Liver (tissue), 9 donors: ENCODE data around the gene PAMR1. TPM values are rescaled to one million over a fixed set of nuclear protein-coding genes. Genes with fewer than 3 reads are reported as not detected.

Source experiments
- DNase-seq: peaks from one replicate; pipeline ENCODE4 v3.0.0-alpha.2; 2017; ENCODE audit warnings: low spot score
- H3K27ac ChIP-seq, 2 donors: one replicate each; pipeline ENCODE4 v1.7.0; 2013; ENCODE audit warnings: inconsistent platforms in 2 of 2, low read length in 2 of 2, control low read depth in 1 of 2, low read depth in 1 of 2, mild to moderate bottlenecking in 1 of 2
- H3K27me3 ChIP-seq, 4 donors: one replicate each; pipeline versions ENCODE4 v1.6.1 to v1.7.0; 2013; ENCODE audit warnings: low read length in 3 of 4, inconsistent platforms in 1 of 4, mild to moderate bottlenecking in 1 of 4, moderate library complexity in 1 of 4; ENCODE audit not compliant: control insufficient read depth in 4 of 4, insufficient read depth in 4 of 4
- H3K36me3 ChIP-seq, 4 donors: one replicate each; pipeline versions ENCODE4 v1.6.1 to v1.7.0; 2013; ENCODE audit warnings: low read length in 3 of 4, mild to moderate bottlenecking in 3 of 4, low read depth in 1 of 4, moderate library complexity in 1 of 4; ENCODE audit not compliant: control insufficient read depth in 4 of 4, insufficient read depth in 3 of 4
- H3K4me1 ChIP-seq, 4 donors: one replicate each; pipeline versions ENCODE4 v1.6.1 to v1.7.0; 2013; ENCODE audit warnings: low read length in 3 of 4, mild to moderate bottlenecking in 3 of 4, moderate library complexity in 1 of 4; ENCODE audit not compliant: control insufficient read depth in 4 of 4, insufficient read depth in 4 of 4
- H3K4me3 ChIP-seq, 3 donors: one replicate each; pipeline versions ENCODE4 v1.6.1 to v1.7.0; 2013; ENCODE audit warnings: low read length in 3 of 3, control low read depth in 1 of 3, low read depth in 1 of 3, mild to moderate bottlenecking in 1 of 3
- H3K9ac ChIP-seq, 2 donors: one replicate each; pipeline ENCODE4 v1.7.0; 2013; ENCODE audit warnings: low read length in 2 of 2, mild to moderate bottlenecking in 2 of 2, moderate library complexity in 2 of 2, control low read depth in 1 of 2, low read depth in 1 of 2
- H3K9me3 ChIP-seq, 4 donors: one replicate each; pipeline versions ENCODE4 v1.6.1 to v1.7.0; 2013; ENCODE audit warnings: low read length in 3 of 4; ENCODE audit not compliant: control insufficient read depth in 4 of 4
- ATF3 ChIP-seq: IDR thresholded peaks from 2 replicates; pipeline ENCODE4 v1.6.1; 2016; ENCODE audit warnings: antibody characterized with exemption
- EGR1 ChIP-seq, 2 donors: IDR thresholded peaks; 2 replicates each; pipeline ENCODE4 v1.6.1; 2016 to 2018; ENCODE audit warnings: antibody characterized with exemption in 2 of 2, low read depth in 2 of 2
- FOXA1 ChIP-seq: IDR thresholded peaks from 2 replicates; pipeline ENCODE4 v1.6.1; 2016; ENCODE audit warnings: antibody characterized with exemption
- FOXA2 ChIP-seq: IDR thresholded peaks from 2 replicates; pipeline ENCODE4 v1.6.1; 2016; ENCODE audit warnings: antibody characterized with exemption
- HNF4A ChIP-seq, 2 donors: conservative IDR thresholded peaks; 2 replicates each; pipeline ENCODE4 v1.6.1; 2016; ENCODE audit warnings: antibody characterized with exemption in 2 of 2, mild to moderate bottlenecking in 2 of 2
- HNF4G ChIP-seq: IDR thresholded peaks from 2 replicates; pipeline ENCODE4 v1.6.1; 2016; ENCODE audit warnings: antibody characterized with exemption
- JUND ChIP-seq, 2 donors: IDR thresholded peaks; 2 replicates each; pipeline ENCODE4 v1.6.1; 2016; ENCODE audit warnings: antibody characterized with exemption in 2 of 2
- NR2F2 ChIP-seq: IDR thresholded peaks from 2 replicates; pipeline ENCODE4 v1.6.1; 2016; ENCODE audit warnings: antibody characterized with exemption
- RAD21 ChIP-seq, 2 donors: IDR thresholded peaks; 2 replicates each; pipeline ENCODE4 v1.6.1; 2016; ENCODE audit warnings: antibody characterized with exemption in 2 of 2, mild to moderate bottlenecking in 2 of 2
- SP1 ChIP-seq: IDR thresholded peaks from 2 replicates; pipeline ENCODE4 v1.6.1; 2018; ENCODE audit warnings: antibody characterized with exemption, mild to moderate bottlenecking
- YY1 ChIP-seq: IDR thresholded peaks from 2 replicates; pipeline ENCODE4 v1.6.1; 2016; ENCODE audit warnings: antibody characterized with exemption, mild to moderate bottlenecking
- ZBTB33 ChIP-seq: IDR thresholded peaks from 2 replicates; pipeline ENCODE4 v1.6.1; 2016; ENCODE audit warnings: antibody characterized with exemption
- WGBS: extraction: QIAGEN DNeasy Blood & Tissue Kit; methylation state at CpG from one replicate; pipeline ENCODE4 v1.1.7; 2013; 5-methylcytosine and 5-hydroxymethylcytosine counted together
- polyA plus RNA-seq, 2 donors: library from polyadenylated mRNA; stranded (reverse) in 1 of 2; unstranded in 1 of 2; fragments of 200-250 nt in 1 of 2; fragments of >200 nt in 1 of 2; fragmentation: Nextera tagmentation in 1 of 2; extraction: Ambion mirVana in 1 of 2; gene quantifications; one replicate each; pipeline versions ENCODE4 v1.2.1 to v1.2.3, GENCODE V29; 2013 to 2015
- total RNA-seq, 2 donors: library from RNA; depleted of rRNA; stranded (reverse); fragments of >200 nt; gene quantifications; one replicate each; pipeline ENCODE4 v1.2.3, GENCODE V29; 2014
- TF ChIP-seq, protein P1 (sequence below): fragments of 150-350 bp; IDR thresholded peaks from 2 replicates; pipeline ENCODE4 v1.5.1; 2017; ENCODE audit warnings: improper control_type of control experiment, low read depth, low read length; ENCODE audit not compliant: missing input control
- TF ChIP-seq, protein P2 (sequence below): IDR thresholded peaks from 2 replicates; pipeline ENCODE4 v1.6.1; 2016; ENCODE audit warnings: antibody characterized with exemption, mild to moderate bottlenecking
- TF ChIP-seq, protein P3 (sequence below): IDR thresholded peaks from 2 replicates; pipeline ENCODE4 v1.6.1; 2016; ENCODE audit warnings: antibody characterized with exemption
- donor health status: healthy.
- donor health status: healthy.
- donor health status: healthy.
- donor health status: healthy.
- donor health status: healthy.

The PAMR1 gene
- total and polyA plus RNA-seq, 4 donors: 2.0 to 5.0 (median 2.8) TPM

- no peak overlapping the region for H3K9ac ChIP-seq
- H3K4me3 ChIP-seq: no peak overlapping the region
- no peak overlapping the region for H3K27ac ChIP-seq
- peaks cover 0 to 5% (median 2%) of the 10 kb centered on the region in 4 donors for H3K9me3 ChIP-seq
- H3K27me3 ChIP-seq: peaks cover 0 to 4% (median 0%) of the 10 kb centered on the region in 4 donors
- H3K36me3 ChIP-seq: no peaks in the 10 kb centered on the region
- peaks cover 0 to 3% (median 1%) of the 10 kb centered on the region in 4 donors for H3K4me1 ChIP-seq
- 26% methylated on average over 6 of the region's 6 CpGs for WGBS
- peak; percentile 50 to 66 for TF ChIP-seq RAD21 (IDR thresholded peaks at IDR 0.05)
- no peak for TF ChIP-seq SP1
- DNase-seq: no peak
These were observed 37.8 kb downstream of the PAMR1 start for GRCh38 chr11:35487532-35488078.

DNA sequence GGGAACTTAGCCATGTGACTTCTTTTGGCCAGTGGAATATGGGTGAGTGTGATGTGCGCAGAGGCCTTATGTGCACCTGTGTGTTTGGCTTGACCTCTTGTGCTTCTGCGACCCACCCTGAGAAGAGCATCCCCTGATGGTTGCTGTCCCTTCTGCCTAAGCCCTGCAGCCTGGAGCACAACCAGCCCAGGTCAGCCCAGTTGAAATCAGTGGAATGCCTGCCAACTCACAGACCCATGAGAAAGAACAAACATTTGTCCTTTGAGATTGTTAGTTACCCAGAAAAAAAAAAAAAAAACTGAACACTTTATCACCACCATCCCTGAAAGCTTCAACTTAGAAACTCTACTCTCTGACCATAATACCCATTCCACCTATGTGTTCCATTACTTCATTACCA lies 38.5 kb downstream of the PAMR1 start:
- WGBS: 84% methylated on average over 2 of the region's 2 CpGs
- H3K4me3 ChIP-seq: no peak overlapping the region
- H3K4me1 ChIP-seq: peaks cover 0 to 3% (median 1%) of the 10 kb centered on the region in 4 donors
- H3K36me3 ChIP-seq: no peaks in the 10 kb centered on the region
- H3K27me3 ChIP-seq: peaks cover 0 to 4% (median 0%) of the 10 kb centered on the region in 4 donors
- DNase-seq: no peak
- TF ChIP-seq EGR1 (IDR thresholded peaks at IDR 0.05; ENCODE audit: low read depth in 2 of 2) (no peak), ATF3 (no peak), JUND (IDR thresholded peaks at IDR 0.05) (no peak), ZBTB33 (no peak), FOXA2 (no peak), HNF4A (conservative IDR thresholded peaks at IDR 0.05) (no peak), HNF4G (no peak), RAD21 (IDR thresholded peaks at IDR 0.05) (no peak), SP1 (no peak), NR2F2 (no peak), FOXA1 (no peak), YY1 (no peak)
- TF ChIP-seq, protein P1, sequence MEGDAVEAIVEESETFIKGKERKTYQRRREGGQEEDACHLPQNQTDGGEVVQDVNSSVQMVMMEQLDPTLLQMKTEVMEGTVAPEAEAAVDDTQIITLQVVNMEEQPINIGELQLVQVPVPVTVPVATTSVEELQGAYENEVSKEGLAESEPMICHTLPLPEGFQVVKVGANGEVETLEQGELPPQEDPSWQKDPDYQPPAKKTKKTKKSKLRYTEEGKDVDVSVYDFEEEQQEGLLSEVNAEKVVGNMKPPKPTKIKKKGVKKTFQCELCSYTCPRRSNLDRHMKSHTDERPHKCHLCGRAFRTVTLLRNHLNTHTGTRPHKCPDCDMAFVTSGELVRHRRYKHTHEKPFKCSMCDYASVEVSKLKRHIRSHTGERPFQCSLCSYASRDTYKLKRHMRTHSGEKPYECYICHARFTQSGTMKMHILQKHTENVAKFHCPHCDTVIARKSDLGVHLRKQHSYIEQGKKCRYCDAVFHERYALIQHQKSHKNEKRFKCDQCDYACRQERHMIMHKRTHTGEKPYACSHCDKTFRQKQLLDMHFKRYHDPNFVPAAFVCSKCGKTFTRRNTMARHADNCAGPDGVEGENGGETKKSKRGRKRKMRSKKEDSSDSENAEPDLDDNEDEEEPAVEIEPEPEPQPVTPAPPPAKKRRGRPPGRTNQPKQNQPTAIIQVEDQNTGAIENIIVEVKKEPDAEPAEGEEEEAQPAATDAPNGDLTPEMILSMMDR: no peak
- TF ChIP-seq, protein P2, sequence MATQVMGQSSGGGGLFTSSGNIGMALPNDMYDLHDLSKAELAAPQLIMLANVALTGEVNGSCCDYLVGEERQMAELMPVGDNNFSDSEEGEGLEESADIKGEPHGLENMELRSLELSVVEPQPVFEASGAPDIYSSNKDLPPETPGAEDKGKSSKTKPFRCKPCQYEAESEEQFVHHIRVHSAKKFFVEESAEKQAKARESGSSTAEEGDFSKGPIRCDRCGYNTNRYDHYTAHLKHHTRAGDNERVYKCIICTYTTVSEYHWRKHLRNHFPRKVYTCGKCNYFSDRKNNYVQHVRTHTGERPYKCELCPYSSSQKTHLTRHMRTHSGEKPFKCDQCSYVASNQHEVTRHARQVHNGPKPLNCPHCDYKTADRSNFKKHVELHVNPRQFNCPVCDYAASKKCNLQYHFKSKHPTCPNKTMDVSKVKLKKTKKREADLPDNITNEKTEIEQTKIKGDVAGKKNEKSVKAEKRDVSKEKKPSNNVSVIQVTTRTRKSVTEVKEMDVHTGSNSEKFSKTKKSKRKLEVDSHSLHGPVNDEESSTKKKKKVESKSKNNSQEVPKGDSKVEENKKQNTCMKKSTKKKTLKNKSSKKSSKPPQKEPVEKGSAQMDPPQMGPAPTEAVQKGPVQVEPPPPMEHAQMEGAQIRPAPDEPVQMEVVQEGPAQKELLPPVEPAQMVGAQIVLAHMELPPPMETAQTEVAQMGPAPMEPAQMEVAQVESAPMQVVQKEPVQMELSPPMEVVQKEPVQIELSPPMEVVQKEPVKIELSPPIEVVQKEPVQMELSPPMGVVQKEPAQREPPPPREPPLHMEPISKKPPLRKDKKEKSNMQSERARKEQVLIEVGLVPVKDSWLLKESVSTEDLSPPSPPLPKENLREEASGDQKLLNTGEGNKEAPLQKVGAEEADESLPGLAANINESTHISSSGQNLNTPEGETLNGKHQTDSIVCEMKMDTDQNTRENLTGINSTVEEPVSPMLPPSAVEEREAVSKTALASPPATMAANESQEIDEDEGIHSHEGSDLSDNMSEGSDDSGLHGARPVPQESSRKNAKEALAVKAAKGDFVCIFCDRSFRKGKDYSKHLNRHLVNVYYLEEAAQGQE: no peak
- TF ChIP-seq, protein P3, sequence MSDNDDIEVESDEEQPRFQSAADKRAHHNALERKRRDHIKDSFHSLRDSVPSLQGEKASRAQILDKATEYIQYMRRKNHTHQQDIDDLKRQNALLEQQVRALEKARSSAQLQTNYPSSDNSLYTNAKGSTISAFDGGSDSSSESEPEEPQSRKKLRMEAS: no peak
- H3K9ac ChIP-seq: no peak overlapping the region
- peaks cover 0 to 6% (median 2%) of the 10 kb centered on the region in 4 donors for H3K9me3 ChIP-seq
- H3K27ac ChIP-seq: no peak overlapping the region
